HG03565 (cell line): Measurements from ENCODE around the gene NLRP5.
"Not testable (repeated sequence)": the region's sequence is repeated elsewhere in the genome, so short reads cannot be mapped to it uniquely, and the experiment has no call there.

ENCODE experiments used
- ATAC-seq: cut with Tn5 transposase; IDR thresholded peaks from one replicate; pipeline ENCODE4 v1.9.1; 2021; ENCODE audit warnings: mild to moderate bottlenecking, moderate library complexity; ENCODE audit not compliant: unreplicated experiment

NLRP5 gene

GRCh38 chr19:56098237-56098636, 111.7 kb downstream of the NLRP5 start:
- not testable (repeated sequence) for ATAC-seq

- no peak for ATAC-seq
Measured at GRCh38 chr19:56098731-56099568, 112.4 kb downstream of the NLRP5 start.

- ATAC-seq: no peak
Measured at GRCh38 chr19:56099638-56100539, 113.3 kb downstream of the NLRP5 start.

- no peak for ATAC-seq
Measured at GRCh38 chr19:56101095-56101494, 114.5 kb downstream of the NLRP5 start.

GRCh38 chr19:56101746-56102535, 115.4 kb downstream of the NLRP5 start:
- ATAC-seq: no peak

- ATAC-seq: no peak
Measured at GRCh38 chr19:56103027-56103614, 116.5 kb downstream of the NLRP5 start.

- ATAC-seq: no peak
Measured at GRCh38 chr19:56104423-56104822, 117.8 kb downstream of the NLRP5 start.

- no peak for ATAC-seq
Measured at GRCh38 chr19:56105090-56105701, 118.6 kb downstream of the NLRP5 start.

- ATAC-seq: not testable (repeated sequence)
Measured at GRCh38 chr19:56105831-56106396, 119.3 kb downstream of the NLRP5 start.

- no peak for ATAC-seq
Measured at GRCh38 chr19:56106397-56106849, 119.8 kb downstream of the NLRP5 start.

GRCh38 chr19:56106993-56107392, 120.4 kb downstream of the NLRP5 start:
- ATAC-seq: no peak

- ATAC-seq: no peak
Measured at GRCh38 chr19:56107626-56108351, 121.2 kb downstream of the NLRP5 start.

GRCh38 chr19:56108447-56109195, 122.0 kb downstream of the NLRP5 start:
- no peak for ATAC-seq

- no peak for ATAC-seq
Measured at GRCh38 chr19:56109226-56109625, 122.7 kb downstream of the NLRP5 start.

- ATAC-seq: no peak
Measured at GRCh38 chr19:56110515-56111448, 124.2 kb downstream of the NLRP5 start.
